ENCODE results near the gene GLMN.
A peak's percentile ranks its signal among the peaks of the same experiment; 100 is the strongest.

Gene GLMN

GRCh38 chr1:92298573-92299476 lies at the start of gene GLMN, which contains the start of gene RPAP2:
Gene GLMN (minus strand): TSS chr1:92298987. CDS start chr1:92297999, 988 bp downstream.
Gene RPAP2 (plus strand): TSS chr1:92299059. CDS start chr1:92299074, 15 bp downstream.
- DNase-seq (ENCODE audit: low spot score) = peak; percentile 86

GRCh38 chr1:92346866-92347640 lies 48.3 kb upstream of the GLMN start:
- no peak for DNase-seq (ENCODE audit: low spot score)

- no peak for DNase-seq (ENCODE audit: low spot score)
Measured at GRCh38 chr1:92343061-92343460, 44.3 kb upstream of the GLMN start.

DNA sequence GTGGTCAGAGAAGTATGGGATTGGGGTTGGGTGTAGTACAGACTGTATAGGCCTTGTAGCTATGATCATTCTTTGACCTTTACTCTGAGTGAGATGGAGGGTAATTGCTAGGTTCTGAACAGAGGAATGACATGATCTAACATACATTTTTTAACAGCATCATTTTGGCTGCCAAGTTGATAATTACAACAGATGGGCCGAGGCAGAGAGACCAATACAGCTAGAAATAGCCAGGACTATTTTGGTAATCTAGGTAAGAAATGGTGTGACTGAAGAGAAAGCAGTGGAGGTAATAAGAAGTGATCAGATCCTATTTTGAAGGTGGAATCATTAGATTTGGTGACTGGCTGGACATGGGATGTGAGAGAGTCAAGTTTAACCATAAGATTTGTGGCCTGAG lies 43.6 kb upstream of the GLMN start:
- no peak for DNase-seq (ENCODE audit: low spot score)

- no peak for DNase-seq (ENCODE audit: low spot score)
Measured at GRCh38 chr1:92340154-92340553, 41.4 kb upstream of the GLMN start.

DNA sequence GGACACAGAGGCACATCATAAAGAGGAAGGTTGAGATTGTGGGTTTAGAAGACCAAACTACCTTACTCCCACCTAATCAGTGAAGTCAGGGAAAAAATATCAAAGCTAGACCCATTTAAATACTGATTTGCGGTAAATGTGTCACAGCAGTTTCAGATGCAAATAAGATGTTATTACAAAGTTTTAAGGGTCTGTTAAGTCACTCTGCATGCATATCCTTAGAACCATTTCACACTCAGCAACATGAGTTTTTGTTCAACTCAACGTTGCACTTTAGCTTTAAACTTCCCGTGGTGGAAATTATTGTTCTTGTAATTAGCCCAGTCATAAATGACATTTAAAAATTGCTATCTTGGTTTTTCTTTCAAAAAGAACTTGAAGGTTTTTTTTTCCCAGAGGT lies 34.9 kb upstream of the GLMN start:
- no peak for DNase-seq (ENCODE audit: low spot score)

DNA sequence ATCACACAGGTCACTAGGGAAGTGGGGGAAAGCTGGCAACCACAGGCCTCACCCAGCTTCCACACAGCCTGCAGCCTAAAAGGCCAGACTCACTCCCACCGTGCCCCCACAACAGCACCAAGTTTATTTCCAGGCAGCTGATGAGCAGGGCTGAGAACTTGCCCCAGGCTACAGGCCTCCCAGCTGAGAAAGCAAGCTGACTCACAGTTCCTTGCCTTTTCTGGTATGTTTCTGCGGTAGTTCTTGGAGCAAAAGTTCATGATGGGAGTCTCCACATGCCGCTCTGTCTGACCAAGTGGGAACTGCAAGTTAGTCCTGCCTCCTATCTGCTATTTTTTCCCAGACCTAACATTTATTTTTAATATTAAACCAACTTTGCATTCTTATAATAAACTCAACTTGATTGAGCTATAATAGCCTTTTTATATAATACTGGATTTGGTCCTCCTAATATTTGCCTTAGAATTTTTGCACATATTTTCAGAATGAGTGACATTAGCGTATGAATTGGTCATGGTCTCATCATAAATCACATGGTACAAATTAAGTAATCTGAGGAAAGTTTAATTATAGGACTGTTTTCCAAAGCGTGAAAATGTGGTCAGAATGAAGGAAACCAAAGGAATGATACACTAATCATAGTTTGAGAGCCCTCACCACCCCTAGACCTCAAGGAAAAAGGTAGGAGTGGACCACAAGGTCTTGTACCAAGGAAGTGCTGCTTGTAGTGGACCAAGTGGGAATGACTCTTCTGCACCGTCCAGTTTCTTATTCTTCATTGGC lies 30.8 kb upstream of the GLMN start:
- no peak for DNase-seq (ENCODE audit: low spot score)

- no peak for DNase-seq (ENCODE audit: low spot score)
Measured at GRCh38 chr1:92327794-92328193, 29.0 kb upstream of the GLMN start.

GRCh38 chr1:92326681-92327080 lies 27.9 kb upstream of the GLMN start:
- DNase-seq (ENCODE audit: low spot score) = no peak

GRCh38 chr1:92324784-92325183 lies 26.0 kb upstream of the GLMN start:
- DNase-seq (ENCODE audit: low spot score) = no peak

DNA sequence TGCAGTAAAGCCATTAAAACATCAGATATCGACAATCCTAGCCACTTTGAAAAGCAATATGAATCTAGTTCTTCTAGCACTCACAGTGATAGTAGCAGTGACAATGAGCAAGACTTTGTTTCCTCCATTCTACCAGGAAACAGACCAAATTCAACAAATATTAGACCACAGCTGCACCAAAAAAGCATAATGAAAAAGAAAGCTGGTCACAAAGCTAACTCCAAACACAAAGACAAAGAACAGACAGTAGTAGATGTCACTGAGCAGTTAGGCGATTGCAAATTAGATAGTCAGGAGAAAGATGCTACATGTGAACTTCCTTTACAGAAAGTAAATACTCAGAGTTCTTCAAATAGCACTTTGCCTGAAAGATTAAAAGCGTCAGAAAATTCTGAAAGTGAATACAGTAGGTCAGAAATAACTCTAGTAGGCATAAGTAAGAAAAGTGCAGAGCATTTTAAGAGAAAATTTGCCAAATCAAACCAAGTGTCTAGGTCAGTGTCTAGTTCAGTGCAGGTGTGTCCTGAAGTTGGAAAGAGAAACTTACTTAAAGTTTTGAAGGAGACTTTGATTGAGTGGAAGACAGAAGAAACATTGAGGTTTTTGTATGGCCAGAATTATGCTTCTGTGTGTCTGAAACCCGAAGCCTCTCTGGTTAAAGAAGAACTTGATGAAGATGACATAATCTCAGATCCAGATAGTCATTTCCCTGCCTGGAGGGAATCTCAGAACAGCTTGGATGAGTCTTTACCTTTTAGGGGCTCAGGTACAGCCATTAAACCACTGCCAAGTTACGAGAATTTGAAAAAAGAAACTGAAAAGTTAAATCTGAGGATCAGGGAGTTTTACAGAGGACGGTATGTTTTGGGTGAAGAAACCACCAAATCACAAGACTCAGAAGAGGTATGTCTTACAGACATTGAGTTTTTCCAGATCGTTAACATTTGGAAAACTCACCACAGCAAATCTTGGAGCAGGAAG lies 25.0 kb upstream of the GLMN start:
- DNase-seq (ENCODE audit: low spot score) = peak; percentile 36

- no peak for DNase-seq (ENCODE audit: low spot score)
Measured at GRCh38 chr1:92317836-92318493, 19.2 kb upstream of the GLMN start.

GRCh38 chr1:92315766-92316599 lies 17.2 kb upstream of the GLMN start:
- no peak for DNase-seq (ENCODE audit: low spot score)

GRCh38 chr1:92314024-92314423 lies 15.2 kb upstream of the GLMN start:
- DNase-seq (ENCODE audit: low spot score) = no peak

- DNase-seq (ENCODE audit: low spot score) = peak; percentile 47
Measured at GRCh38 chr1:92310185-92310597, 11.4 kb upstream of the GLMN start.

- DNase-seq (ENCODE audit: low spot score) = no peak
Measured at GRCh38 chr1:92307980-92308379, 9.2 kb upstream of the GLMN start.

GRCh38 chr1:92306020-92306419 lies 7.2 kb upstream of the GLMN start:
- no peak for DNase-seq (ENCODE audit: low spot score)

- DNase-seq (ENCODE audit: low spot score) = no peak
Measured at GRCh38 chr1:92301021-92301420, 2.2 kb upstream of the GLMN start.

GRCh38 chr1:92299477-92300150 lies 827 bp upstream of the GLMN start:
- no peak for DNase-seq (ENCODE audit: low spot score)

Data from pons (tissue), 1 donor.